Stimulated activated CD8-positive, alpha-beta memory T cell treated with anti-CD3 and anti-CD28 coated beads, Interleukin-4, amount 100 ng/mL, for 1 hour (primary cell): ENCODE data around the gene SPECC1.
"Not testable (repeated sequence)": the region's sequence is repeated elsewhere in the genome, so short reads cannot be mapped to it uniquely, and the experiment has no call there.

Experiments
- DNase-seq, 2 donors: peaks; one replicate each; pipeline ENCODE4 v3.0.0-alpha.2; 2020; ENCODE audit warnings: low read depth in 2 of 2, low spot score in 1 of 2

SPECC1 gene

GRCh38 chr17:20009302-20010098, at the start of gene SPECC1:
TSS of gene SPECC1 (plus strand) at chr17:20009359. CDS start at chr17:20096652, 87,293 bp downstream.
- peak; percentile 52 to 65 for DNase-seq

- not testable (repeated sequence) for DNase-seq
These were observed 46.2 kb upstream of the SPECC1 start for GRCh38 chr17:19962954-19963353.

GRCh38 chr17:19973156-19973555, 36.0 kb upstream of the SPECC1 start:
- DNase-seq, result no peak

- no peak for DNase-seq
These were observed 33.6 kb upstream of the SPECC1 start for GRCh38 chr17:19975601-19976000.

- peak; percentile 86 to 91 for DNase-seq
These were observed 31.6 kb upstream of the SPECC1 start, which contains the start of gene AKAP10 for GRCh38 chr17:19977293-19978208. TSS of gene AKAP10 (minus strand) at chr17:19977828. CDS start at chr17:19977679, 149 bp downstream.

GRCh38 chr17:19978209-19978802, 30.9 kb upstream of the SPECC1 start:
- no peak for DNase-seq

GRCh38 chr17:19978805-19979211, 30.4 kb upstream of the SPECC1 start:
- no peak for DNase-seq

- no peak for DNase-seq
These were observed 29.0 kb upstream of the SPECC1 start for GRCh38 chr17:19979917-19980770.

GRCh38 chr17:19986941-19987861, 22.0 kb upstream of the SPECC1 start:
- no peak for DNase-seq

- DNase-seq, result no peak
These were observed 21.3 kb upstream of the SPECC1 start for GRCh38 chr17:19987897-19988296.

GRCh38 chr17:19991252-19991885, 17.8 kb upstream of the SPECC1 start:
- no peak for DNase-seq

GRCh38 chr17:19992803-19993713, 16.1 kb upstream of the SPECC1 start:
- peak; percentile 29 to 52 for DNase-seq

- DNase-seq, result no peak
These were observed 13.1 kb upstream of the SPECC1 start for GRCh38 chr17:19996086-19996485.

GRCh38 chr17:19996502-19996901, 12.7 kb upstream of the SPECC1 start:
- DNase-seq, result no peak

- no peak for DNase-seq
These were observed 712 bp upstream of the SPECC1 start for GRCh38 chr17:20008242-20009051.

GRCh38 chr17:20009052-20009301, 182 bp upstream of the SPECC1 start:
- no peak for DNase-seq

- no peak for DNase-seq
These were observed 1.1 kb downstream of the SPECC1 start for GRCh38 chr17:20010099-20010863.
